ENCODE data around the gene OASL.

GRCh38 chr12:121072147-121072546 lies 33.1 kb upstream of the OASL start:
- TF ChIP-seq CTCF (conservative IDR thresholded peaks at IDR 0.05) (no peak), EZH2 (IDR thresholded peaks at IDR 0.05; ENCODE audit: low read depth) (no peak)
